T-helper 2 cell treated with Interferon-gamma antibody and Interleukin-4, amounts not matched to agents 100 ng/mL and 5 ng/mL, for 36 hours (primary cell): ENCODE results near the gene UBE2G2. TPM values are rescaled to one million over a fixed set of nuclear protein-coding genes. Genes with fewer than 3 reads are reported as not detected.

Source experiments
- intact Hi-C: fragments of 100-400 bp; cut with micrococcal nuclease; formaldehyde crosslinking; loops from one replicate; pipeline ENCODE4 v1.15.1; 2023
- total RNA-seq: library from RNA; stranded (reverse); gene quantifications from 2 replicates; pipeline ENCODE4 v1.2.3, GENCODE V29; 2022

The UBE2G2 gene
- total RNA-seq, 1 donor from 2014 or later, result 106 TPM

- intact Hi-C loops, result loop anchor here (1.0 kb wide), 1 partner anchor 283 kb away; no protein-coding TSS in a partner anchor
Measured at GRCh38 chr21:44792702-44793591, 8.7 kb downstream of the UBE2G2 start.

GRCh38 chr21:44791993-44792392, 9.6 kb downstream of the UBE2G2 start:
- intact Hi-C loops, result no loop called here

- intact Hi-C loops, result no loop called here
Measured at GRCh38 chr21:44791246-44791645, 10.4 kb downstream of the UBE2G2 start.

GRCh38 chr21:44790368-44790767, 11.3 kb downstream of the UBE2G2 start:
- intact Hi-C loops, result no loop called here

- intact Hi-C loops, result no loop called here
Measured at GRCh38 chr21:44789880-44790279, 11.7 kb downstream of the UBE2G2 start.

- intact Hi-C loops, result no loop called here
Measured at GRCh38 chr21:44785620-44786335, 15.8 kb downstream of the UBE2G2 start.

- intact Hi-C loops, result no loop called here
Measured at GRCh38 chr21:44784810-44785209, 16.8 kb downstream of the UBE2G2 start.

- intact Hi-C loops, result no loop called here
Measured at GRCh38 chr21:44783020-44783696, 18.5 kb downstream of the UBE2G2 start.

- intact Hi-C loops, result no loop called here
Measured at GRCh38 chr21:44780767-44781459, 20.7 kb downstream of the UBE2G2 start.

- intact Hi-C loops, result no loop called here
Measured at GRCh38 chr21:44780137-44780502, 21.5 kb downstream of the UBE2G2 start.

GRCh38 chr21:44779417-44780136, 22.0 kb downstream of the UBE2G2 start:
- intact Hi-C loops, result no loop called here

- intact Hi-C loops, result no loop called here
Measured at GRCh38 chr21:44778983-44779382, 22.6 kb downstream of the UBE2G2 start.

GRCh38 chr21:44778499-44778911, 23.1 kb downstream of the UBE2G2 start:
- intact Hi-C loops, result no loop called here

- intact Hi-C loops, result no loop called here
Measured at GRCh38 chr21:44778094-44778493, 23.5 kb downstream of the UBE2G2 start.

- intact Hi-C loops, result no loop called here
Measured at GRCh38 chr21:44774972-44775371, 26.6 kb downstream of the UBE2G2 start.

- intact Hi-C loops, result no loop called here
Measured at GRCh38 chr21:44773291-44773932, 28.2 kb downstream of the UBE2G2 start.

- intact Hi-C loops, result no loop called here
Measured at GRCh38 chr21:44771896-44772525, 29.6 kb downstream of the UBE2G2 start.

GRCh38 chr21:44767834-44768831, 33.5 kb downstream of the UBE2G2 start:
- intact Hi-C loops, result no loop called here
